WTC11 (cell line): ENCODE measurements around the gene SYK. TPM values are rescaled to one million over a fixed set of nuclear protein-coding genes. Genes with fewer than 3 reads are reported as not detected.
A peak's percentile ranks its signal among the peaks of the same experiment; 100 is the strongest.
"Not testable (repeated sequence)": the region's sequence is repeated elsewhere in the genome, so short reads cannot be mapped to it uniquely, and the experiment has no call there.

Experiments
- ATAC-seq: fragments of 200-7000 bp; cut with Tn5 transposase; 2 replicates; pipeline ENCODE4 v1.10.0; 2021; ENCODE audit warnings: mild to moderate bottlenecking, moderate library complexity
- CTCF ChIA-PET: fragments of 300-600 bp; sonication (Branson Sonifier 250); formaldehyde crosslinking; loops from one replicate; lab custom pipeline; 2021; ENCODE audit warnings: antibody characterized with exemption; lab: Charles Lee
- POLR2A ChIA-PET: fragments of 350-600 bp; sonication (Branson Sonifier 250); formaldehyde crosslinking; loops from one replicate; lab custom pipeline; 2021; ENCODE audit warnings: antibody characterized with exemption; lab: Charles Lee
- DNase-seq: peaks from one replicate; pipeline ENCODE4 v3.0.0; 2021; ENCODE audit warnings: low spot score
- H3K27ac Mint-ChIP-seq: 2 replicates; pipeline ENCODE4 v1.8.0; 2021; ENCODE audit warnings: mixed read lengths
- H3K27me3 Mint-ChIP-seq: 2 replicates; pipeline ENCODE4 v1.8.0; 2021; ENCODE audit warnings: low read depth, mild to moderate bottlenecking, moderate library complexity, mixed read lengths
- H3K36me3 Mint-ChIP-seq: 2 replicates; pipeline ENCODE4 v1.8.0; 2021; ENCODE audit warnings: mixed read lengths
- H3K4me1 Mint-ChIP-seq: 2 replicates; pipeline ENCODE4 v1.8.0; 2022; ENCODE audit warnings: mixed read lengths
- H3K4me3 Mint-ChIP-seq: 2 replicates; pipeline ENCODE4 v1.8.0; 2021; ENCODE audit warnings: mild to moderate bottlenecking, moderate library complexity, mixed read lengths
- H3K9me3 Mint-ChIP-seq: 2 replicates; pipeline ENCODE4 v1.8.0; 2021; ENCODE audit warnings: mixed read lengths
- ATF1 ChIP-seq: sonication (generic); formaldehyde crosslinking; IDR thresholded peaks from 2 replicates; pipeline ENCODE4 v1.8.1; 2023; ENCODE audit warnings: mild to moderate bottlenecking, moderate library complexity, missing genetic modification reagents
- CTCF ChIP-seq: fragments of 200-600 bp; IDR thresholded peaks from 2 replicates; pipeline ENCODE4 v1.8.0; 2022; ENCODE audit warnings: antibody characterized with exemption
- E2F1 ChIP-seq: sonication (generic); formaldehyde crosslinking; IDR thresholded peaks from 2 replicates; pipeline ENCODE4 v1.8.0; 2022; ENCODE audit warnings: mild to moderate bottlenecking, missing genetic modification reagents
- E2F4 ChIP-seq: sonication (generic); formaldehyde crosslinking; IDR thresholded peaks from 2 replicates; pipeline ENCODE4 v1.8.1; 2022; ENCODE audit warnings: low read depth, mild to moderate bottlenecking, moderate library complexity, missing genetic modification reagents, borderline replicate concordance
- E2F5 ChIP-seq: sonication (generic); formaldehyde crosslinking; IDR thresholded peaks from 2 replicates; pipeline ENCODE4 v1.8.1; 2022; ENCODE audit warnings: mild to moderate bottlenecking, moderate library complexity, missing genetic modification reagents
- ELF4 ChIP-seq: sonication (generic); formaldehyde crosslinking; IDR thresholded peaks from 2 replicates; pipeline ENCODE4 v1.8.1; 2022; ENCODE audit warnings: low read depth, mild to moderate bottlenecking, moderate library complexity, missing genetic modification reagents
- FOXK1 ChIP-seq: sonication (generic); formaldehyde crosslinking; IDR thresholded peaks from 2 replicates; pipeline ENCODE4 v1.8.0; 2022; ENCODE audit warnings: mild to moderate bottlenecking, moderate library complexity, missing genetic modification reagents
- GRHL2 ChIP-seq: fragments of 250-450 bp; sonication (Bioruptor Pico); IDR thresholded peaks from 2 replicates; pipeline ENCODE4 v1.8.0; 2022; ENCODE audit warnings: mild to moderate bottlenecking, moderate library complexity; ENCODE audit not compliant: insufficient replicate concordance, severe bottlenecking
- OVOL2 ChIP-seq: fragments of 250-450 bp; sonication (Bioruptor Pico); IDR thresholded peaks from 2 replicates; pipeline ENCODE4 v1.9.0; 2021; ENCODE audit warnings: mild to moderate bottlenecking, borderline replicate concordance
- PRRX2 ChIP-seq: fragments of 250-450 bp; sonication (Bioruptor Pico); IDR thresholded peaks from 2 replicates; pipeline ENCODE4 v1.8.0; 2021; ENCODE audit warnings: mild to moderate bottlenecking
- SMAD4 ChIP-seq: sonication (generic); formaldehyde crosslinking; IDR thresholded peaks from 2 replicates; pipeline ENCODE4 v1.8.0; 2022; ENCODE audit warnings: mild to moderate bottlenecking, missing genetic modification reagents
- ZNF232 ChIP-seq: sonication (generic); formaldehyde crosslinking; IDR thresholded peaks from 2 replicates; pipeline ENCODE4 v1.8.0; 2022; ENCODE audit warnings: mild to moderate bottlenecking, missing genetic modification reagents
- ZNF281 ChIP-seq: sonication (generic); formaldehyde crosslinking; IDR thresholded peaks from 2 replicates; pipeline ENCODE4 v1.8.0; 2023; ENCODE audit warnings: mild to moderate bottlenecking, missing genetic modification reagents
- ZNF532 ChIP-seq: fragments of 250-450 bp; sonication (Bioruptor Pico); IDR thresholded peaks from 2 replicates; pipeline ENCODE4 v1.9.0; 2021; ENCODE audit warnings: mild to moderate bottlenecking, borderline replicate concordance
- total RNA-seq: library from RNA; stranded (reverse); gene quantifications from 3 replicates; pipeline ENCODE4 v1.2.3, GENCODE V29; 2021

The SYK gene
- total RNA-seq, 1 experiment from 2014 or later, result 7.4 TPM

GRCh38 chr9:90801241-90801972 is at the start of gene SYK (continued):
- TF ChIP-seq ZNF532 (CRISPR knock-in tag), result no peak

- DNase-seq, result peak; percentile 65
- CTCF ChIA-PET, result interaction anchor here (0.6 to 1.2 kb wide), 3 partner anchors 60 to 436 kb away, joined by 3 read pairs; no protein-coding TSS in a partner anchor
- peaks cover 12% of the 10 kb centered on the region for H3K4me1 Mint-ChIP-seq
- TF ChIP-seq CTCF, result peak; percentile 39; the same call in 1 of the 2 replicates
- TF ChIP-seq, all 79 proteins: peak for 1; not testable (repeated sequence) for 78
- POLR2A ChIA-PET, ATAC-seq, H3K4me3 Mint-ChIP-seq, H3K9me3 Mint-ChIP-seq, H3K36me3 Mint-ChIP-seq, H3K27me3 Mint-ChIP-seq, H3K27ac Mint-ChIP-seq: not testable (repeated sequence)
These were observed 45.9 kb upstream of the SYK start for GRCh38 chr9:90755514-90756371.

- CTCF ChIA-PET, ATAC-seq, H3K27ac Mint-ChIP-seq, H3K4me1 Mint-ChIP-seq, POLR2A ChIA-PET, H3K27me3 Mint-ChIP-seq, DNase-seq, H3K4me3 Mint-ChIP-seq: not testable (repeated sequence)
- Mint-ChIP-seq H3K36me3 (peaks cover 12% of the 10 kb centered on the region), H3K9me3 (peaks cover 35% of the 10 kb centered on the region)
These were observed 41.0 kb upstream of the SYK start for GRCh38 chr9:90760577-90760976.

GRCh38 chr9:90766731-90767130 is 34.9 kb upstream of the SYK start:
- Mint-ChIP-seq H3K4me1 (no peaks in the 10 kb centered on the region), H3K9me3 (peaks cover 89% of the 10 kb centered on the region), H3K36me3 (peaks cover 60% of the 10 kb centered on the region), H3K27me3 (peaks cover 4% of the 10 kb centered on the region; the same call in 1 of the 2 replicates), H3K4me3 (no peak overlapping the region), H3K27ac (no peak overlapping the region)
- ChIA-PET CTCF (no interaction called here), POLR2A (no interaction called here)
- no peak for ATAC-seq
- no peak for DNase-seq
- TF ChIP-seq E2F5 (CRISPR knock-in tag), result no peak
- TF ChIP-seq ZNF232 (CRISPR knock-in tag), result no peak
- TF ChIP-seq GRHL2 (CRISPR knock-in tag), result no peak
- TF ChIP-seq E2F4 (CRISPR knock-in tag), result no peak
- TF ChIP-seq PRRX2 (CRISPR knock-in tag), result no peak
- no peak for TF ChIP-seq ZNF281
- no peak for TF ChIP-seq OVOL2 (CRISPR knock-in tag)
- TF ChIP-seq SMAD4 (CRISPR knock-in tag), result no peak
- TF ChIP-seq E2F1 (CRISPR knock-in tag), result no peak
- no peak for TF ChIP-seq ELF4
- no peak for TF ChIP-seq ATF1 (CRISPR knock-in tag)
- no peak for TF ChIP-seq FOXK1 (CRISPR knock-in tag)
